Activated T-helper 1 cell treated with anti-CD3 and anti-CD28 coated beads, Interleukin-12 subunit alpha, Interleukin-12 subunit beta, Interleukin-2, Interleukin-4 antibody, amounts not matched to agents 30 ng/mL and 10 ng/mL and 1 ng/mL, durations not matched to agents 14 hours and 24 hours and 36 hours (primary cell): ENCODE results near the gene PDX1. TPM values are rescaled to one million over a fixed set of nuclear protein-coding genes. Genes with fewer than 3 reads are reported as not detected.

ENCODE experiments used
- DNase-seq: peaks from one replicate; pipeline ENCODE4 v3.0.0; 2021; ENCODE audit warnings: low spot score
- H3K27ac Mint-ChIP-seq: one replicate; pipeline ENCODE4 v1.8.0; 2021; ENCODE audit warnings: mild to moderate bottlenecking, mixed read lengths
- H3K27me3 Mint-ChIP-seq: one replicate; pipeline ENCODE4 v1.8.0; 2022; ENCODE audit warnings: mild to moderate bottlenecking, moderate library complexity, mixed read lengths; ENCODE audit not compliant: insufficient read depth
- H3K36me3 Mint-ChIP-seq: one replicate; pipeline ENCODE4 v1.8.0; 2021; ENCODE audit warnings: low read depth, mixed read lengths
- H3K4me1 Mint-ChIP-seq: one replicate; pipeline ENCODE4 v1.8.0; 2021; ENCODE audit warnings: low read depth, mixed read lengths
- H3K4me3 Mint-ChIP-seq: one replicate; pipeline ENCODE4 v1.8.0; 2021; ENCODE audit warnings: mild to moderate bottlenecking, moderate library complexity, mixed read lengths
- H3K9me3 Mint-ChIP-seq: one replicate; pipeline ENCODE4 v1.8.0; 2021; ENCODE audit warnings: mixed read lengths
- intact Hi-C: fragments of 100-400 bp; cut with micrococcal nuclease; formaldehyde crosslinking; loops from one replicate; pipeline ENCODE4 v1.15.1; 2024
- total RNA-seq: library from RNA; stranded (reverse); gene quantifications from 2 replicates; pipeline ENCODE4 v1.2.3, GENCODE V29; 2022

The PDX1 gene
- total RNA-seq, 1 donor from 2014 or later: not detected

- DNase-seq: no peak
- intact Hi-C loops: no loop called here
- no peaks in the 10 kb centered on the region for H3K9me3 Mint-ChIP-seq
- H3K27ac Mint-ChIP-seq: peak overlapping the region; percentile 67
- no peaks in the 10 kb centered on the region for H3K36me3 Mint-ChIP-seq
- no peak overlapping the region for H3K4me3 Mint-ChIP-seq
- H3K27me3 Mint-ChIP-seq: peaks cover 69% of the 10 kb centered on the region
- H3K4me1 Mint-ChIP-seq: peaks cover 5% of the 10 kb centered on the region
These were observed 1.5 kb upstream of the PDX1 start for GRCh38 chr13:27918041-27918917.

- Mint-ChIP-seq H3K9me3 (no peaks in the 10 kb centered on the region), H3K4me3 (no peak overlapping the region), H3K27ac (no peak overlapping the region), H3K4me1 (peaks cover 5% of the 10 kb centered on the region), H3K27me3 (peaks cover 69% of the 10 kb centered on the region), H3K36me3 (no peaks in the 10 kb centered on the region)
- no peak for DNase-seq
- intact Hi-C loops: no loop called here
These were observed 712 bp upstream of the PDX1 start for GRCh38 chr13:27918918-27919658.

GRCh38 chr13:27919659-27919933 is 204 bp upstream of the PDX1 start:
- peaks cover 69% of the 10 kb centered on the region for H3K27me3 Mint-ChIP-seq
- no peak overlapping the region for H3K4me3 Mint-ChIP-seq
- intact Hi-C loops: no loop called here
- H3K27ac Mint-ChIP-seq: no peak overlapping the region
- H3K36me3 Mint-ChIP-seq: no peaks in the 10 kb centered on the region
- H3K9me3 Mint-ChIP-seq: no peaks in the 10 kb centered on the region
- H3K4me1 Mint-ChIP-seq: peaks cover 5% of the 10 kb centered on the region
- DNase-seq: no peak

GRCh38 chr13:27920677-27921420 is 1.0 kb downstream of the PDX1 start:
- Mint-ChIP-seq H3K36me3 (no peaks in the 10 kb centered on the region), H3K4me3 (peak overlapping the region; percentile 54), H3K9me3 (no peaks in the 10 kb centered on the region), H3K27me3 (peaks cover 74% of the 10 kb centered on the region), H3K4me1 (peaks cover 5% of the 10 kb centered on the region), H3K27ac (peak overlapping the region; percentile 44)
- DNase-seq: no peak
- intact Hi-C loops: no loop called here

- H3K27ac Mint-ChIP-seq: no peak overlapping the region
- no peaks in the 10 kb centered on the region for H3K9me3 Mint-ChIP-seq
- intact Hi-C loops: no loop called here
- no peaks in the 10 kb centered on the region for H3K36me3 Mint-ChIP-seq
- no peak for DNase-seq
- H3K27me3 Mint-ChIP-seq: peaks cover 78% of the 10 kb centered on the region
- peaks cover 5% of the 10 kb centered on the region for H3K4me1 Mint-ChIP-seq
- H3K4me3 Mint-ChIP-seq: no peak overlapping the region
These were observed 1.7 kb downstream of the PDX1 start for GRCh38 chr13:27921421-27921960.

GRCh38 chr13:27921961-27922882 is 2.4 kb downstream of the PDX1 start:
- Mint-ChIP-seq H3K27me3 (peaks cover 81% of the 10 kb centered on the region), H3K9me3 (no peaks in the 10 kb centered on the region), H3K27ac (peak overlapping the region; percentile 44), H3K36me3 (no peaks in the 10 kb centered on the region), H3K4me1 (peaks cover 12% of the 10 kb centered on the region), H3K4me3 (no peak overlapping the region)
- intact Hi-C loops: loop anchor here (2.0 kb wide), 2 partner anchors 33 to 101 kb away; no protein-coding TSS in a partner anchor
- DNase-seq: no peak

GRCh38 chr13:27922883-27923612 is 3.2 kb downstream of the PDX1 start:
- no peak overlapping the region for H3K4me3 Mint-ChIP-seq

GRCh38 chr13:27923794-27924528 is 4.2 kb downstream of the PDX1 start:
- Mint-ChIP-seq H3K36me3 (no peaks in the 10 kb centered on the region), H3K4me1 (peaks cover 7% of the 10 kb centered on the region), H3K9me3 (no peaks in the 10 kb centered on the region), H3K4me3 (no peak overlapping the region), H3K27me3 (peaks cover 78% of the 10 kb centered on the region), H3K27ac (peak overlapping the region; percentile 66)
- no peak for DNase-seq
- intact Hi-C loops: loop anchor here (2.0 kb wide), 3 partner anchors 31 to 131 kb away; partner anchors contain the start of gene GSX1

More at GRCh38 chr13:27922883-27923612, 3.2 kb downstream of the PDX1 start:
- H3K27ac Mint-ChIP-seq: peak overlapping the region; percentile 66
- H3K27me3 Mint-ChIP-seq: peaks cover 81% of the 10 kb centered on the region
- no peaks in the 10 kb centered on the region for H3K36me3 Mint-ChIP-seq
- H3K9me3 Mint-ChIP-seq: no peaks in the 10 kb centered on the region
- peaks cover 11% of the 10 kb centered on the region for H3K4me1 Mint-ChIP-seq
- no peak for DNase-seq
- intact Hi-C loops: loop anchor here (2.0 kb wide), 2 partner anchors 32 to 102 kb away; no protein-coding TSS in a partner anchor

- peaks cover 7% of the 10 kb centered on the region for H3K4me1 Mint-ChIP-seq
- H3K4me3 Mint-ChIP-seq: no peak overlapping the region
- intact Hi-C loops: loop anchor here (2.0 kb wide), 1 partner anchor 132 kb away; the partner anchor contains the start of gene GSX1
- no peaks in the 10 kb centered on the region for H3K36me3 Mint-ChIP-seq
- peak overlapping the region; percentile 12 for H3K27ac Mint-ChIP-seq
- peaks cover 77% of the 10 kb centered on the region for H3K27me3 Mint-ChIP-seq
- no peak for DNase-seq
- H3K9me3 Mint-ChIP-seq: no peaks in the 10 kb centered on the region
These were observed 4.8 kb downstream of the PDX1 start for GRCh38 chr13:27924529-27925141.

GRCh38 chr13:27925220-27925991 is 5.6 kb downstream of the PDX1 start:
- Mint-ChIP-seq H3K36me3 (no peaks in the 10 kb centered on the region), H3K9me3 (no peaks in the 10 kb centered on the region), H3K4me1 (peaks cover 7% of the 10 kb centered on the region), H3K4me3 (no peak overlapping the region), H3K27ac (peak overlapping the region; percentile 2), H3K27me3 (peaks cover 83% of the 10 kb centered on the region)
- intact Hi-C loops: loop anchor here (2.0 kb wide), 1 partner anchor 133 kb away; the partner anchor contains the start of gene GSX1
- no peak for DNase-seq
